Keratinocyte (primary cell): ENCODE measurements around the gene GLOD4. TPM values are rescaled to one million over a fixed set of nuclear protein-coding genes. Genes with fewer than 3 reads are reported as not detected.
"Not testable (repeated sequence)": the region's sequence is repeated elsewhere in the genome, so short reads cannot be mapped to it uniquely, and the experiment has no call there.

Experiments
- DNase-seq: peaks from one replicate; pipeline ENCODE4 v3.0.0-alpha.2; 2011; ENCODE audit warnings: low read depth, missing footprints, low spot score
- FAIRE-seq: peaks from 2 replicates; lab custom pipeline; 2011; peaks lifted over from hg19 to GRCh38; lab: Jason Lieb, UNC
- H2AFZ ChIP-seq: 2 replicates; pipeline ENCODE4 v1.6.0; 2012; ENCODE audit warnings: low read length, control low read depth, inconsistent platforms; ENCODE audit not compliant: control insufficient read depth
- H3K27ac ChIP-seq: 2 replicates; pipeline ENCODE4 v1.5.1; 2011; ENCODE audit warnings: low read length; ENCODE audit not compliant: control insufficient read depth, insufficient read depth
- H3K27me3 ChIP-seq: 3 replicates; pipeline ENCODE4 v1.6.0; 2011; ENCODE audit warnings: low read length; ENCODE audit not compliant: control insufficient read depth, insufficient read depth; ENCODE audit errors: extremely low read depth
- H3K36me3 ChIP-seq, 2 experiments: 2 replicates in 1 of 2; 3 replicates in 1 of 2; pipeline ENCODE4 v1.5.1; 2011; ENCODE audit warnings: low read length in 2 of 2, mild to moderate bottlenecking in 1 of 2; ENCODE audit not compliant: control insufficient read depth in 2 of 2, insufficient read depth in 2 of 2; ENCODE audit errors: extremely low read depth in 1 of 2
- H3K4me1 ChIP-seq: 3 replicates; pipeline ENCODE4 v1.5.1; 2011; ENCODE audit warnings: low read length; ENCODE audit not compliant: control insufficient read depth, insufficient read depth; ENCODE audit errors: extremely low read depth
- H3K4me2 ChIP-seq: 3 replicates; pipeline ENCODE4 v1.6.0; 2011; ENCODE audit warnings: low read depth, low read length; ENCODE audit not compliant: control insufficient read depth, insufficient read depth; ENCODE audit errors: extremely low read depth
- H3K4me3 ChIP-seq, 3 experiments: fragments of 200-600 bp in 1 of 3; sonication (generic) in 1 of 3; 2 replicates in 2 of 3; 3 replicates in 1 of 3; pipeline ENCODE4 v1.5.1; 2011 to 2016; ENCODE audit warnings: low read length in 3 of 3, mild to moderate bottlenecking in 3 of 3, control low read depth in 2 of 3, inconsistent platforms in 1 of 3, low read depth in 1 of 3, mixed read lengths in 1 of 3, mixed run types in 1 of 3, moderate library complexity in 1 of 3; ENCODE audit not compliant: control insufficient read depth in 2 of 3, insufficient read depth in 2 of 3; ENCODE audit errors: extremely low read depth in 1 of 3
- H3K79me2 ChIP-seq: 2 replicates; pipeline ENCODE4 v1.6.0; 2012; ENCODE audit warnings: low read length; ENCODE audit not compliant: control insufficient read depth, insufficient read depth
- H3K9ac ChIP-seq: 3 replicates; pipeline ENCODE4 v1.6.0; 2011; ENCODE audit warnings: low read length; ENCODE audit not compliant: control insufficient read depth, insufficient read depth; ENCODE audit errors: extremely low read depth
- H3K9me1 ChIP-seq: 3 replicates; pipeline ENCODE4 v1.6.0; 2011; ENCODE audit warnings: low read length; ENCODE audit not compliant: control insufficient read depth, insufficient read depth; ENCODE audit errors: extremely low read depth
- H3K9me3 ChIP-seq: 2 replicates; pipeline ENCODE4 v1.5.1; 2012; ENCODE audit warnings: low read depth, low read length; ENCODE audit not compliant: control insufficient read depth
- H4K20me1 ChIP-seq: 3 replicates; pipeline ENCODE4 v1.6.0; 2011; ENCODE audit warnings: low read length; ENCODE audit not compliant: control insufficient read depth, insufficient read depth; ENCODE audit errors: extremely low read depth
- CTCF ChIP-seq, 3 experiments: IDR thresholded peaks in 1 of 3; conservative IDR thresholded peaks in 1 of 3; optimal IDR thresholded peaks in 1 of 3; 2 replicates in 2 of 3; 3 replicates in 1 of 3; pipeline versions ENCODE3 to v1.5.1; 2011; ENCODE audit warnings: low read length in 3 of 3, mild to moderate bottlenecking in 3 of 3, moderate library complexity in 2 of 3, control low read depth in 1 of 3, inconsistent platforms in 1 of 3; ENCODE audit not compliant: insufficient read depth in 2 of 3; ENCODE audit errors: extremely low read depth in 1 of 3
- EZH2 ChIP-seq: IDR thresholded peaks from one replicate; pipeline ENCODE4 v1.6.1; 2012; ENCODE audit warnings: inconsistent platforms, mild to moderate bottlenecking, low read length, moderate library complexity
- dilution Hi-C: fragments of 300-500 bp; cut with MboI; formaldehyde crosslinking; loops from one replicate; pipeline ENCODE4 v1.7.0; 2020; ENCODE audit warnings: low sequenced_read_pairs; ENCODE audit not compliant: extremely low pct_ligation_motif_present
- polyA plus RNA-seq, 5 experiments: library from polyadenylated mRNA; depleted of rRNA in 3 of 5; stranded (reverse) in 3 of 5; stranded (forward) in 1 of 5; unstranded in 1 of 5; fragments of >200 nt; gene quantifications; 1 replicate in 1 of 5; 2 replicates in 3 of 5; 3 replicates in 1 of 5; pipeline versions ENCODE4 v1.2.1 to v1.2.3, GENCODE V29; 2011 to 2012; ENCODE audit warnings: missing spikeins in 2 of 5, low read depth in 1 of 5, low replicate concordance in 1 of 5

Gene GLOD4
- polyA plus RNA-seq, 1 donor (not counting 4 experiments of a cell fraction or from before 2014, with no cell fraction given): 71.9 TPM

- Histone ChIP-seq H3K4me2 (peak overlapping the region; percentile 86), H3K36me3 (peaks cover 4 to 16% of the 10 kb centered on the region in 2 experiments), H3K79me2 (peaks cover 12% of the 10 kb centered on the region), H3K4me3 (peak overlapping the region in 2 of 3 experiments; percentile 28 to 65), H3K27ac (peak overlapping the region; percentile 92), H3K9ac (peak overlapping the region; percentile 74), H3K4me1 (peaks cover 42% of the 10 kb centered on the region)
- H3K27me3 ChIP-seq, H4K20me1 ChIP-seq, H3K9me3 ChIP-seq, H2AFZ ChIP-seq, H3K9me1 ChIP-seq: not testable (repeated sequence)
- peak; percentile 89 for FAIRE-seq
- dilution Hi-C loops: loop anchor here (25.0 kb wide), 1 partner anchor 197 kb away; the partner anchor contains the start of genes NXN and TIMM22
- peak; percentile 56 for DNase-seq
Observed at GRCh38 chr17:789931-790873, 8.1 kb upstream of the GLOD4 start.

DNA sequence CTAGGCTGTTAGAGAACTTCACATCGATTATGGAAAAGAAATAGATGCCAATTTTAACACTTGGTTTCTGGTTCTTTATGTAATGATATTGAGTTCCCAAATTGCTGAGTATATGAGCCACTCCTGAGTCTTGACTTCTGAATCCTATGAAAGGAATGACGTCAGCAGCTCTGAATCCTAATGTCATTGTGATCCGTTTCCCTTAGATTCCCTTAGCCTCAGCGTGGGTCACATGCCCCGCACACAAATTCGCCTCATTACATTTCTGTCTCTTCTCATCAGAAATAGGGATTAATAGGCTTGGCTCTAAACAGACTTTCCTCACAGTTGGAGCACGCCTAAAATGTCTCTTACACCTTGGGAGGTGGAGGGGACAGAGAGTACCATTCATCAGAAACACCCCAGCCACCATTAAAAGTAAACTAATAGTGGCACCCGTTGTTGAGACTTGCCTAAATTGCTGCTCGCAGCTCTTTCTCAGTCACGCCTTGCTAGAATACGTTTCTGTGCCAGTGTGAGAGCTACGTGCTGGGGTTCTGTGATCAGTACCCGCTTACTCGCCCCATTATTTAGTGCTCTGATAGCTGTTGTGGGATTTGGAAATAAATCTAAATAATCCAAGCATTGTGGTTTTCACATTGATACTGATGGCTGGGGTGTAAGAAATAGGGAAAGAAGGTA lies 7.2 kb upstream of the GLOD4 start:
- no peak for TF ChIP-seq CTCF (optimal IDR thresholded peaks at IDR 0.05 in 1 of 3, IDR thresholded peaks at IDR 0.05 in 1 of 3, conservative IDR thresholded peaks at IDR 0.05 in 1 of 3; ENCODE audit: extremely low read depth in 1 of 3, insufficient read depth in 2 of 3, low read length in 3 of 3)
- TF ChIP-seq EZH2: no peak
- no peaks in the 10 kb centered on the region for H3K9me3 ChIP-seq
- no peaks in the 10 kb centered on the region for H4K20me1 ChIP-seq
- no peaks in the 10 kb centered on the region for H3K27me3 ChIP-seq
- DNase-seq (peak; percentile 23), FAIRE-seq (peak; percentile 84)
- dilution Hi-C loops: loop anchor here (25.0 kb wide), 1 partner anchor 198 kb away; the partner anchor contains the start of genes NXN and TIMM22
- H3K9me1 ChIP-seq: no peaks in the 10 kb centered on the region
- no peak overlapping the region for H2AFZ ChIP-seq
- H3K79me2 ChIP-seq: peaks cover 20% of the 10 kb centered on the region
- peak overlapping the region; percentile 74 for H3K9ac ChIP-seq
- H3K4me1 ChIP-seq: peaks cover 38% of the 10 kb centered on the region
- H3K27ac ChIP-seq: peak overlapping the region; percentile 92
- peak overlapping the region; percentile 86 for H3K4me2 ChIP-seq
- H3K36me3 ChIP-seq: peaks cover 5 to 21% of the 10 kb centered on the region in 2 experiments
- H3K4me3 ChIP-seq: peak overlapping the region in 2 of 3 experiments; percentile 34 to 36
